ENCODE data around the gene DELE1.

Gene DELE1

GRCh38 chr5:141945511-141946051, 21.9 kb downstream of the DELE1 start:
- Histone ChIP-seq H3K4me3 (ENCODE audit: low read length, poor library complexity, severe bottlenecking) (no peak overlapping the region), H3K4me2 (ENCODE audit: low read depth, low read length, poor library complexity, severe bottlenecking) (no peak overlapping the region), H3K79me2 (ENCODE audit: insufficient read depth, low read length) (no peaks in the 10 kb centered on the region), H4K20me1 (ENCODE audit: insufficient read depth, low read length, poor library complexity, severe bottlenecking) (no peaks in the 10 kb centered on the region), H3F3A (ENCODE audit: low read depth) (no peaks in the 10 kb centered on the region), H3K4me1 (ENCODE audit: insufficient read depth, low read length, poor library complexity, severe bottlenecking) (peaks cover 5% of the 10 kb centered on the region), H3K27me3 (ENCODE audit: insufficient read depth, low read length, poor library complexity, severe bottlenecking) (no peaks in the 10 kb centered on the region), H3K36me3 (ENCODE audit: insufficient read depth, low read length) (no peaks in the 10 kb centered on the region; the same call in 1 of the 2 replicates), H2AFZ (ENCODE audit: low read length) (no peak overlapping the region), H3K9me3 (ENCODE audit: insufficient read depth, low read depth, low read length) (no peaks in the 10 kb centered on the region), H3K9me2 (replicated peaks; ENCODE audit: low read depth, low read length) (no peaks in the 10 kb centered on the region), H3K9ac (ENCODE audit: low read depth, low read length, poor library complexity, severe bottlenecking) (no peak overlapping the region)
- TF ChIP-seq EZH2phosphoT487 (IDR thresholded peaks at IDR 0.05; ENCODE audit: borderline replicate concordance): no peak
- TF ChIP-seq, protein P1, sequence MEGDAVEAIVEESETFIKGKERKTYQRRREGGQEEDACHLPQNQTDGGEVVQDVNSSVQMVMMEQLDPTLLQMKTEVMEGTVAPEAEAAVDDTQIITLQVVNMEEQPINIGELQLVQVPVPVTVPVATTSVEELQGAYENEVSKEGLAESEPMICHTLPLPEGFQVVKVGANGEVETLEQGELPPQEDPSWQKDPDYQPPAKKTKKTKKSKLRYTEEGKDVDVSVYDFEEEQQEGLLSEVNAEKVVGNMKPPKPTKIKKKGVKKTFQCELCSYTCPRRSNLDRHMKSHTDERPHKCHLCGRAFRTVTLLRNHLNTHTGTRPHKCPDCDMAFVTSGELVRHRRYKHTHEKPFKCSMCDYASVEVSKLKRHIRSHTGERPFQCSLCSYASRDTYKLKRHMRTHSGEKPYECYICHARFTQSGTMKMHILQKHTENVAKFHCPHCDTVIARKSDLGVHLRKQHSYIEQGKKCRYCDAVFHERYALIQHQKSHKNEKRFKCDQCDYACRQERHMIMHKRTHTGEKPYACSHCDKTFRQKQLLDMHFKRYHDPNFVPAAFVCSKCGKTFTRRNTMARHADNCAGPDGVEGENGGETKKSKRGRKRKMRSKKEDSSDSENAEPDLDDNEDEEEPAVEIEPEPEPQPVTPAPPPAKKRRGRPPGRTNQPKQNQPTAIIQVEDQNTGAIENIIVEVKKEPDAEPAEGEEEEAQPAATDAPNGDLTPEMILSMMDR (conservative IDR thresholded peaks at IDR 0.05; ENCODE audit: low read length): no peak

DNA sequence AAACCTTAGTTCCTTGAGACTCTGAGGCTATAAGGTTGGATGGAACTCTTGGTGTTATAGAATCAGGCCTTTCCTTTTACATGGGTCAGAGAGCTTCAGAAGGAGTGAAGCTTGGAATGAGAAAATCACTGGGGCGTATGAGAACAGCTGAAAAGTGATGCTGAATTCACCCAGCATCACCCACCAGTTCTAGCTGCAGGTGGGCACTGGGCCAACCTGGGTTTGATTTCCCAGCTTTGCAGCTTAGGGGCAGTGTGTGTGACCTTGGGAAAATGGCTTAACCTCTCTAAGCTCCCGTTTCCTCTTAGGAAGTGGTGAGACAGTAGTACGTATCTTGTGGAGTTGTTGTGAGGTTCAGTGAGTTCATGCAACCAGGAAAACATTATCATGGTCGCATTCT, 23.6 kb downstream of the DELE1 start:
- no peak for TF ChIP-seq EZH2phosphoT487 (IDR thresholded peaks at IDR 0.05; ENCODE audit: borderline replicate concordance)
- TF ChIP-seq, protein P1 (conservative IDR thresholded peaks at IDR 0.05; ENCODE audit: low read length): no peak
- Histone ChIP-seq H4K20me1 (ENCODE audit: insufficient read depth, low read length, poor library complexity, severe bottlenecking) (no peaks in the 10 kb centered on the region), H3K9ac (ENCODE audit: low read depth, low read length, poor library complexity, severe bottlenecking) (no peak overlapping the region), H3K4me3 (ENCODE audit: low read length, poor library complexity, severe bottlenecking) (no peak overlapping the region), H3K9me2 (replicated peaks; ENCODE audit: low read depth, low read length) (no peaks in the 10 kb centered on the region), H2AFZ (ENCODE audit: low read length) (no peak overlapping the region), H3K79me2 (ENCODE audit: insufficient read depth, low read length) (no peaks in the 10 kb centered on the region), H3K4me2 (ENCODE audit: low read depth, low read length, poor library complexity, severe bottlenecking) (no peak overlapping the region), H3K27me3 (ENCODE audit: insufficient read depth, low read length, poor library complexity, severe bottlenecking) (no peaks in the 10 kb centered on the region), H3F3A (ENCODE audit: low read depth) (no peaks in the 10 kb centered on the region), H3K9me3 (ENCODE audit: insufficient read depth, low read depth, low read length) (no peaks in the 10 kb centered on the region), H3K36me3 (ENCODE audit: insufficient read depth, low read length) (no peaks in the 10 kb centered on the region), H3K4me1 (ENCODE audit: insufficient read depth, low read length, poor library complexity, severe bottlenecking) (peaks cover 11% of the 10 kb centered on the region)

DNA sequence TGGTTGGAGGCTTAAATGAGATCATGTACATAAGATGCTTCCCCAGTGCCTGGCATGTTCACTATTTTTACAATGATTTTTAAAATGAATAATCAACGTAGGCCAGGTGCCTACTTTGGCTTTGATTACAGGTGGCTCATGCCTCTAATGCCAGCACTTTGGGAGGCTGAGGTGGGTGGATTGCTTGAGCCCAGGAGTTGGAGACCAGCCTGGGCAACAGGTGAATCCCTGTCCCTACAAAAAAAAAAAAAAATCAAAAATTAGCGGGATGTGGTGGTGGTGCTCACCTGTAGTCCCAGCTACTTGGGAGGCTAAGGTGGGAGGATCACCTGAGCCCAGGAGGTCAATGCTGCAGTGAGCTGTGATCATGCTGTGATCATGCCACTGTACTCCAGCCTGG, 25.1 kb downstream of the DELE1 start:
- no peak overlapping the region for H3K4me3 ChIP-seq (ENCODE audit: low read length, poor library complexity, severe bottlenecking)
- no peaks in the 10 kb centered on the region for H3K9me2 ChIP-seq (replicated peaks; ENCODE audit: low read depth, low read length)
- peaks cover 16% of the 10 kb centered on the region for H3K4me1 ChIP-seq (ENCODE audit: insufficient read depth, low read length, poor library complexity, severe bottlenecking)
- no peaks in the 10 kb centered on the region for H3K79me2 ChIP-seq (ENCODE audit: insufficient read depth, low read length)
- H3K27me3 ChIP-seq (ENCODE audit: insufficient read depth, low read length, poor library complexity, severe bottlenecking): no peaks in the 10 kb centered on the region
- no peak overlapping the region for H3K9ac ChIP-seq (ENCODE audit: low read depth, low read length, poor library complexity, severe bottlenecking)
- H2AFZ ChIP-seq (ENCODE audit: low read length): no peak overlapping the region
- no peaks in the 10 kb centered on the region for H3K9me3 ChIP-seq (ENCODE audit: insufficient read depth, low read depth, low read length)
- no peaks in the 10 kb centered on the region for H3F3A ChIP-seq (ENCODE audit: low read depth)
- no peaks in the 10 kb centered on the region for H4K20me1 ChIP-seq (ENCODE audit: insufficient read depth, low read length, poor library complexity, severe bottlenecking)
- no peaks in the 10 kb centered on the region for H3K36me3 ChIP-seq (ENCODE audit: insufficient read depth, low read length)
- TF ChIP-seq EZH2phosphoT487 (IDR thresholded peaks at IDR 0.05; ENCODE audit: borderline replicate concordance): no peak
- TF ChIP-seq, protein P1 (conservative IDR thresholded peaks at IDR 0.05; ENCODE audit: low read length): no peak
- H3K4me2 ChIP-seq (ENCODE audit: low read depth, low read length, poor library complexity, severe bottlenecking): no peak overlapping the region
